Measurements from ENCODE around the gene ABHD5.

- TF ChIP-seq CTCF (conservative IDR thresholded peaks at IDR 0.05; ENCODE audit: low read depth, low read length) (no peak), EZH2 (IDR thresholded peaks at IDR 0.05; ENCODE audit: low read length, unreplicated experiment) (no peak), EZH2phosphoT487 (IDR thresholded peaks at IDR 0.05; ENCODE audit: borderline replicate concordance, low read length) (no peak)
Observed at GRCh38 chr3:43696881-43697280, 6.1 kb downstream of the ABHD5 start.
